Measurements from ENCODE around the gene NPTX2.

Gene NPTX2

GRCh38 chr7:98573816-98574215 is 43.3 kb upstream of the NPTX2 start:
- no peak for DNase-seq (ENCODE audit: low read depth)
- TF ChIP-seq CTCF (IDR thresholded peaks at IDR 0.05; ENCODE audit: low read length, missing control alignments), result no peak
- H3K4me3 ChIP-seq (replicated peaks; ENCODE audit: low read depth, low read length), result no peak overlapping the region

DNA sequence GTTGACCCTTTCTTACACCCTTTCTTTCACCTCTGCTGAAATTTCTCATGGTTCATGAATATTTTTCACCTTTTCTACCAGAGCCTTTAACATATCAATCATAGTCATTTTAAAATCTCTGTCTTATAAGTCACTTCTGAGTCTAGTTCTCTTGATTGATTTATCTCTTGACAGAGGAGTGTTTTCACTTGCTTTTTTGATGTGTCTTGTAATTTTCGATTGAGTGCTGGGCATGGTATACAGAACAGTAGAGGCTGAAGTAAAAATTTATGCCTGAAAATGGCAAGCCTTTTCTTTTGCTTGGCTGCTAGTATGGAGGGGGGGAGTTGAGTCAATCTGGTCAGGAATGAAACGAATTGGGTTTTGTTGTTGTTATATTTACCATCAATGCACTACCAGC is 41.2 kb upstream of the NPTX2 start:
- no peak for TF ChIP-seq CTCF (IDR thresholded peaks at IDR 0.05; ENCODE audit: low read length, missing control alignments)
- DNase-seq (ENCODE audit: low read depth), result no peak
- no peak overlapping the region for H3K4me3 ChIP-seq (replicated peaks; ENCODE audit: low read depth, low read length)

DNA sequence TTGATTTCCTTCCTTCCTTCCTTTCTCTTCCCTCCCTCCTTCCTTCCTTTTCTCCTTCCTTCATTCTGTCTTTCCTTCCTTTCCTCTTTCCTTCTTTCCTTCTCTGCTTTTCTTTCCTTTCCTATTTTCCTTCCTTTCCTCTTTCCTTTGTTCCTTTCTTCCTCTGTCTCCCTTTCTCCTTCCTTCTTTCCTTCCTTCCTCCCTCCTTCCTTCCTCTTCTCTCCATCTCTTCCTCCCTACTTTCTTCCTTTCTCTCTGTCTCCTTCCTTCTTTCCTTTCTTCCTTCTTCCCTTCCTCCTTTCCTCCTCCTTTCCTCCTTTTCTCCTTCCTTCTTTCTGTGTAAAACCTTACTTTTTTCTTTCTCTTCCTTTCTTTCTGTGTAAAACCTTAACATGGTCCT is 32.3 kb upstream of the NPTX2 start:
- H3K4me3 ChIP-seq (replicated peaks; ENCODE audit: low read depth, low read length), result no peak overlapping the region
- TF ChIP-seq CTCF (IDR thresholded peaks at IDR 0.05; ENCODE audit: low read length, missing control alignments), result no peak
- no peak for DNase-seq (ENCODE audit: low read depth)

- TF ChIP-seq CTCF (IDR thresholded peaks at IDR 0.05; ENCODE audit: low read length, missing control alignments), result no peak
- DNase-seq (ENCODE audit: low read depth), result no peak
- no peak overlapping the region for H3K4me3 ChIP-seq (replicated peaks; ENCODE audit: low read depth, low read length)
Observed at GRCh38 chr7:98591926-98592325, 25.2 kb upstream of the NPTX2 start.

GRCh38 chr7:98594348-98594747 is 22.7 kb upstream of the NPTX2 start:
- H3K4me3 ChIP-seq (replicated peaks; ENCODE audit: low read depth, low read length), result no peak overlapping the region
- DNase-seq (ENCODE audit: low read depth), result no peak
- TF ChIP-seq CTCF (IDR thresholded peaks at IDR 0.05; ENCODE audit: low read length, missing control alignments), result no peak

- DNase-seq (ENCODE audit: low read depth), result no peak
- TF ChIP-seq CTCF (IDR thresholded peaks at IDR 0.05; ENCODE audit: low read length, missing control alignments), result no peak
- no peak overlapping the region for H3K4me3 ChIP-seq (replicated peaks; ENCODE audit: low read depth, low read length)
Observed at GRCh38 chr7:98594787-98595186, 22.3 kb upstream of the NPTX2 start.

GRCh38 chr7:98598846-98599615 is 18.1 kb upstream of the NPTX2 start:
- no peak for TF ChIP-seq CTCF (IDR thresholded peaks at IDR 0.05; ENCODE audit: low read length, missing control alignments)
- no peak for DNase-seq (ENCODE audit: low read depth)
- H3K4me3 ChIP-seq (replicated peaks; ENCODE audit: low read depth, low read length), result no peak overlapping the region
